ENCODE results near the gene WWTR1.

The WWTR1 gene

GRCh38 chr3:149479621-149480325 is 178.1 kb downstream of the WWTR1 start:
- TF ChIP-seq FOXP2 (optimal IDR thresholded peaks at IDR 0.05; ENCODE audit: borderline replicate concordance, extremely low read depth, extremely low read length, insufficient read depth), result no peak
- TF ChIP-seq TAF1 (IDR thresholded peaks at IDR 0.05; ENCODE audit: borderline replicate concordance, insufficient read depth, low read length), result no peak
- TF ChIP-seq SIN3A (IDR thresholded peaks at IDR 0.05; ENCODE audit: borderline replicate concordance, insufficient read depth, low read length), result no peak
- no peak for TF ChIP-seq POLR2AphosphoS5 (IDR thresholded peaks at IDR 0.05; ENCODE audit: low read depth, low read length)
- TF ChIP-seq REST (IDR thresholded peaks at IDR 0.05; ENCODE audit: insufficient read depth in 1 of 2, low read depth in 2 of 2, low read length in 2 of 2), result no peak

- TF ChIP-seq REST (IDR thresholded peaks at IDR 0.05; ENCODE audit: insufficient read depth in 1 of 2, low read depth in 2 of 2, low read length in 2 of 2), result no peak
- no peak for TF ChIP-seq POLR2AphosphoS5 (IDR thresholded peaks at IDR 0.05; ENCODE audit: low read depth, low read length)
- no peak for TF ChIP-seq FOXP2 (optimal IDR thresholded peaks at IDR 0.05; ENCODE audit: borderline replicate concordance, extremely low read depth, extremely low read length, insufficient read depth)
- no peak for TF ChIP-seq SIN3A (IDR thresholded peaks at IDR 0.05; ENCODE audit: borderline replicate concordance, insufficient read depth, low read length)
- TF ChIP-seq TAF1 (IDR thresholded peaks at IDR 0.05; ENCODE audit: borderline replicate concordance, insufficient read depth, low read length), result no peak
Measured at GRCh38 chr3:149476225-149476624, 181.6 kb downstream of the WWTR1 start.

- TF ChIP-seq REST (IDR thresholded peaks at IDR 0.05; ENCODE audit: insufficient read depth in 1 of 2, low read depth in 2 of 2, low read length in 2 of 2) (no peak), SIN3A (IDR thresholded peaks at IDR 0.05; ENCODE audit: borderline replicate concordance, insufficient read depth, low read length) (no peak), TAF1 (IDR thresholded peaks at IDR 0.05; ENCODE audit: borderline replicate concordance, insufficient read depth, low read length) (no peak), POLR2AphosphoS5 (IDR thresholded peaks at IDR 0.05; ENCODE audit: low read depth, low read length) (no peak), FOXP2 (optimal IDR thresholded peaks at IDR 0.05; ENCODE audit: borderline replicate concordance, extremely low read depth, extremely low read length, insufficient read depth) (no peak)
Measured at GRCh38 chr3:149475451-149476060, 182.3 kb downstream of the WWTR1 start.

GRCh38 chr3:149474250-149474817 is 183.5 kb downstream of the WWTR1 start, which contains the start of gene TM4SF4:
TM4SF4 (plus strand) TSS chr3:149474697; CDS start chr3:149474878, 181 bp downstream.
- TF ChIP-seq TAF1 (IDR thresholded peaks at IDR 0.05; ENCODE audit: borderline replicate concordance, insufficient read depth, low read length) (no peak), FOXP2 (optimal IDR thresholded peaks at IDR 0.05; ENCODE audit: borderline replicate concordance, extremely low read depth, extremely low read length, insufficient read depth) (no peak), REST (IDR thresholded peaks at IDR 0.05; ENCODE audit: insufficient read depth in 1 of 2, low read depth in 2 of 2, low read length in 2 of 2) (no peak), POLR2AphosphoS5 (IDR thresholded peaks at IDR 0.05; ENCODE audit: low read depth, low read length) (no peak)

Data from PFSK-1 (cell line).